Ovary (tissue), 9 donors: Measurements from ENCODE around the gene LIPK. TPM values are rescaled to one million over a fixed set of nuclear protein-coding genes. Genes with fewer than 3 reads are reported as not detected.

Source experiments
- DNase-seq, 5 donors: peaks; one replicate each; pipeline ENCODE4 v3.0.0-alpha.2; 2019 to 2020
- H3K27ac ChIP-seq, 2 donors: fragments of 200-600 bp; one replicate each; pipeline versions ENCODE4 v1.5.1 to v1.8.0; 2019 to 2022
- H3K27me3 ChIP-seq: fragments of 200-600 bp; one replicate; pipeline ENCODE4 v1.8.0; 2022
- H3K36me3 ChIP-seq: fragments of 200-600 bp; sonication (generic); one replicate; pipeline ENCODE4 v1.5.1; 2019
- H3K4me1 ChIP-seq: one replicate; pipeline ENCODE4 v1.8.1; 2013; ENCODE audit warnings: mild to moderate bottlenecking, moderate library complexity; ENCODE audit not compliant: insufficient read depth
- H3K4me3 ChIP-seq: fragments of 200-600 bp; sonication (generic); one replicate; pipeline ENCODE4 v1.5.1; 2017
- H3K9me3 ChIP-seq, 2 donors: fragments of 200-600 bp in 1 of 2; sonication (generic) in 1 of 2; one replicate each; pipeline versions ENCODE4 v1.5.1 to v1.8.1; 2013 to 2019; ENCODE audit warnings: mild to moderate bottlenecking in 1 of 2, moderate library complexity in 1 of 2
- EP300 ChIP-seq: sonication (generic); formaldehyde crosslinking; IDR thresholded peaks from one replicate; pipeline ENCODE4 v1.6.1; 2017; ENCODE audit warnings: antibody characterized with exemption
- POLR2A ChIP-seq: fragments of 450-650 bp; IDR thresholded peaks from one replicate; pipeline ENCODE4 v1.6.1; 2017; ENCODE audit warnings: antibody characterized with exemption, mild to moderate bottlenecking, moderate library complexity
- WGBS, 3 donors: extraction: QIAGEN DNeasy Blood & Tissue Kit in 1 of 3; methylation state at CpG; one replicate each; pipeline versions ENCODE4 v1.1.5 to v1.1.7; 2013 to 2017; 5-methylcytosine and 5-hydroxymethylcytosine counted together
- intact Hi-C, 4 donors: fragments of 100-400 bp; cut with DNase I; formaldehyde crosslinking; loops; one replicate each; pipeline versions ENCODE4 v1.11.0 to v1.15.1; 2022 to 2023
- polyA plus RNA-seq, 2 donors: library from polyadenylated mRNA; stranded (reverse); fragments of 200-250 nt in 1 of 2; fragments of 350-450 nt in 1 of 2; fragmentation: Illumina TruSeq in 1 of 2; extraction: RNeasy Lipid Tissue Mini Kit (QIAGEN cat#74804) in 1 of 2; gene quantifications; one replicate each; pipeline ENCODE4 v1.2.3, GENCODE V29; 2013 to 2014
- total RNA-seq, 7 donors: library from RNA; depleted of rRNA in 2 of 7; stranded (reverse); fragments of >200 nt in 2 of 7; fragmentation: NEBNext Ultra II Directional in 3 of 7; extraction: Animal tissue kit (Norgen Biotek cat#: 25700) in 3 of 7; gene quantifications; one replicate each; pipeline versions ENCODE4 v1.1.0 to v1.2.4, GENCODE V29; 2016 to 2023
- TF ChIP-seq, protein P1 (sequence below), 3 donors: fragments of 450-650 bp in 2 of 3; fragments of 200-600 bp in 1 of 3; IDR thresholded peaks; one replicate each; pipeline versions ENCODE4 v1.5.1 to v1.8.0; 2016 to 2022; ENCODE audit warnings: antibody characterized with exemption in 3 of 3, mild to moderate bottlenecking in 1 of 3
- donor health status: DM: no; HTN: no; CAD: no; lungs with moderate emphysema.
- donor health status: DM: no; HTN: no; CAD: no.
- donor health status: Bipolar disorder and iron deficiency.
- donor health status: DM: yes; HTN: yes; CAD: no.
- donor health status: DM: no; HTN: no; CAD: no.
- donor health status: DM: yes; HTN: yes; CAD: no.

Gene LIPK
- total and polyA plus RNA-seq, 9 donors = not detected

DNA sequence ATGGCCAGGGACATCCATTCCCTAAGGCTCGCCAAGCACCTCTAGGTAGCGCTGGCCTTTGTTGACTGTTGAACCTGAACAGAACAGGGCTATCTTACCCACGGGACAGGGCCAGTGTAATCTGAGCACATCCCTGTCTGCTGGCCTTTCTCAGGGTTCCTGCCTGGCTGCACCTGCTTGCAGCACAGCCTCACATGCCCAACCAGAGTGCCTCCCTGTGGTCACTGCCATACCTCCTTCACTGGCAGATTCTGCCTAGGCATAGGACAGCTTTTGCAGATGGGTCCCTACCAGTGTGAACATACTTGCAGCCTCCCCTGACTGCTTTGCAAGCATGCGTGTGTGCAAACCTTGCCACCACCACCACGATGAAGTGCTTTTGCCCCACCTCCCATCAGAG is 38.0 kb downstream of the LIPK start:
- Histone ChIP-seq H3K4me1 (no peaks in the 10 kb centered on the region), H3K36me3 (no peaks in the 10 kb centered on the region), H3K27ac (no peak overlapping the region), H3K9me3 (no peaks in the 10 kb centered on the region), H3K4me3 (no peak overlapping the region), H3K27me3 (no peaks in the 10 kb centered on the region)
- TF ChIP-seq EP300 (no peak), POLR2A (no peak)
- TF ChIP-seq, protein P1, sequence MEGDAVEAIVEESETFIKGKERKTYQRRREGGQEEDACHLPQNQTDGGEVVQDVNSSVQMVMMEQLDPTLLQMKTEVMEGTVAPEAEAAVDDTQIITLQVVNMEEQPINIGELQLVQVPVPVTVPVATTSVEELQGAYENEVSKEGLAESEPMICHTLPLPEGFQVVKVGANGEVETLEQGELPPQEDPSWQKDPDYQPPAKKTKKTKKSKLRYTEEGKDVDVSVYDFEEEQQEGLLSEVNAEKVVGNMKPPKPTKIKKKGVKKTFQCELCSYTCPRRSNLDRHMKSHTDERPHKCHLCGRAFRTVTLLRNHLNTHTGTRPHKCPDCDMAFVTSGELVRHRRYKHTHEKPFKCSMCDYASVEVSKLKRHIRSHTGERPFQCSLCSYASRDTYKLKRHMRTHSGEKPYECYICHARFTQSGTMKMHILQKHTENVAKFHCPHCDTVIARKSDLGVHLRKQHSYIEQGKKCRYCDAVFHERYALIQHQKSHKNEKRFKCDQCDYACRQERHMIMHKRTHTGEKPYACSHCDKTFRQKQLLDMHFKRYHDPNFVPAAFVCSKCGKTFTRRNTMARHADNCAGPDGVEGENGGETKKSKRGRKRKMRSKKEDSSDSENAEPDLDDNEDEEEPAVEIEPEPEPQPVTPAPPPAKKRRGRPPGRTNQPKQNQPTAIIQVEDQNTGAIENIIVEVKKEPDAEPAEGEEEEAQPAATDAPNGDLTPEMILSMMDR (IDR thresholded peaks at IDR 0.05) = no peak
- 66 to 81% (median 68%) methylated on average over 5 of the region's 5 CpGs for WGBS, 3 donors
- intact Hi-C loops = no loop called here
- DNase-seq = no peak

DNA sequence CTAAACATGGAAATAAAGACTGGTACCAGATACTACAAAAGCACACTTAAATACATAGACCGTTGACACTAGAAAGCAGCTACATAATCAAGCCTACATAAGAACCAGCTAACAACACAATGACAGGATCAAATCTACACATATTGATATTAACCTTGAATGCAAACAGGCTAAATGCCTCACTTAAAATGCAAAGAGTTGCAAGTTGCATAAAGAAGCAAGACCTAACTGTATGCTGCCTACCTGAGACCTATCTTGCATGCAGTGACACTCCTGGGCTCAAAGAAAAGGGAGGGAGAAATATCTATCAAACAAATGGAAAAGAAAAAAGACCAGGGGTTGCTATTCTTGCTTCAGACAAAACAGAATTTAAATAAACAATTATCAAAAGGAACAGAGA is 39.6 kb downstream of the LIPK start:
- no peaks in the 10 kb centered on the region for H3K4me1 ChIP-seq
- H3K4me3 ChIP-seq = no peak overlapping the region
- no peak overlapping the region for H3K27ac ChIP-seq
- WGBS, 3 donors = 86 to 90% (median 87%) methylated on average over 1 of the region's 1 CpG
- H3K9me3 ChIP-seq = no peaks in the 10 kb centered on the region
- no peaks in the 10 kb centered on the region for H3K36me3 ChIP-seq
- no peaks in the 10 kb centered on the region for H3K27me3 ChIP-seq
- intact Hi-C loops = no loop called here
- TF ChIP-seq POLR2A = no peak
- TF ChIP-seq EP300 = no peak
- TF ChIP-seq, protein P1 (IDR thresholded peaks at IDR 0.05) = no peak
- no peak for DNase-seq

DNA sequence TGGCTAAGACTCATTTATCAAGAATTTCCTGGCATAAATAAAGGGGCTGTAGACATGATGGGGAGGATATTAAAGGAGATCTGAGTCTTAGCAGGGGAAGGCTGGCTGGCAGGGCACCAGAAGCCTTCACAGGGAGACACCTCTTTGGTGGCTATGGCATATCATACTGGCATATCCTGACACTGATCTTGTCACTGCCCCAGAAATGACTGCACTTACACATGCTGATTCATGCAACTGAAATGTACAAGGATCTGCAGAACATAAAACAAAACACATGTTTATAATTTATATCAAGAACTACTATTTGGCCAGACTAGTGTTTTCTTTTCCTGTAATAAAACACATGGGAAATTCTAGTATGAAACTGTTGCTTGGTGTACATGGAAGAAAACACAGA is 48.2 kb downstream of the LIPK start:
- no peaks in the 10 kb centered on the region for H3K36me3 ChIP-seq
- H3K27ac ChIP-seq = no peak overlapping the region
- no peaks in the 10 kb centered on the region for H3K9me3 ChIP-seq
- TF ChIP-seq EP300 = no peak
- no peak for DNase-seq
- no peaks in the 10 kb centered on the region for H3K4me1 ChIP-seq
- H3K27me3 ChIP-seq = no peaks in the 10 kb centered on the region
- intact Hi-C loops = no loop called here
- no peak overlapping the region for H3K4me3 ChIP-seq

DNA sequence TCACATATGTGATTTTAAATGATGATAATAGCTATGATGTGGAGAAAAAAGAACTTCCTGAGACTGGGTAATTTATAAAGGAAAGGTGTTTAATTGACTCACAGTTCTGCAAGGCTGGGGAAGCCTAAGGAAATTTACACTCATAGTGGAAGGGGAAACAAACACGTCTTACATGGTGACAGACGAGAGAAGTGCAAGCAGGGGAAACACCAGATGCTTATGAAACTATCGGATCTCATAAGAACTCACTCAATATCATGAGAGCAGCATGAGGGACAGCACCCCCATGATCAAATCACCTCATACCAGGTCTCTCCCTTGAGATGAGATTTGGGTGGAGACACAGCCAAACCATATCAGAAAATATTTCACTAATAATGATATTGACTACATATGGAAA is 49.7 kb downstream of the LIPK start:
- Histone ChIP-seq H3K9me3 (no peaks in the 10 kb centered on the region), H3K4me1 (no peaks in the 10 kb centered on the region), H3K4me3 (no peak overlapping the region), H3K36me3 (no peaks in the 10 kb centered on the region), H3K27me3 (no peaks in the 10 kb centered on the region), H3K27ac (no peak overlapping the region)
- WGBS, 3 donors = 93 to 94% (median 94%) methylated on average over 3 of the region's 3 CpGs
- DNase-seq = no peak
- intact Hi-C loops = no loop called here
- TF ChIP-seq POLR2A (no peak), EP300 (no peak)
- TF ChIP-seq, protein P1 (IDR thresholded peaks at IDR 0.05) = no peak

DNA sequence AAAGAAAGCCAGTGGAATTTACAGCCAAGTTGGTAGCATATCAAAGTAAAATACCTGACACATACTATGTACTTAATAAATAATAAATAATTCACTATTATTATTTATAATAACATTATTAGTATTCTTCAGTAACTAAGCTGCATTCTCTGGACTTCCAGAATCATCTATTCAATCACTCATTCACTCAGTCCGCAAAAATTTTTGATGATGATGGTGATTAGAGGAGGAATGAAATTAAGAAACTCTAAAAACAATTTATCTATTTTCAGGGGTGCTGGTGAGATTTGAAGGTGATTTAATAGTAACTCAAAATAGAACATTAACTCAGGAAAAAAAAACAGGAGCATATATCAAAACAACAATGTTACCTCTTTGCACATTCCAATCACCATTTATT is 50.6 kb downstream of the LIPK start:
- WGBS, 3 donors = 0% methylated on average over 1 of the region's 1 CpG
- H3K4me1 ChIP-seq = no peaks in the 10 kb centered on the region
- no peaks in the 10 kb centered on the region for H3K27me3 ChIP-seq
- no peaks in the 10 kb centered on the region for H3K9me3 ChIP-seq
- H3K4me3 ChIP-seq = no peak overlapping the region
- intact Hi-C loops = no loop called here
- DNase-seq = no peak
- no peak overlapping the region for H3K27ac ChIP-seq
- TF ChIP-seq, protein P1 (IDR thresholded peaks at IDR 0.05) = no peak
- TF ChIP-seq EP300 (no peak), POLR2A (no peak)
- H3K36me3 ChIP-seq = no peaks in the 10 kb centered on the region
